HEK293T (cell line): ENCODE measurements around the gene FH.

Experiments used
- ELF4 ChIP-seq: fragments of 450-650 bp; IDR thresholded peaks from 2 replicates; pipeline ENCODE4 v1.6.1; 2017; ENCODE audit warnings: antibody characterized with exemption
- FOXA1 ChIP-seq: fragments of 450-650 bp; IDR thresholded peaks from 2 replicates; pipeline ENCODE4 v1.6.1; 2016; ENCODE audit warnings: mild to moderate bottlenecking
- FOXM1 ChIP-seq: fragments of 450-650 bp; IDR thresholded peaks from 2 replicates; pipeline ENCODE4 v1.6.1; 2017; ENCODE audit warnings: mild to moderate bottlenecking, borderline replicate concordance
- NFRKB ChIP-seq: fragments of 450-650 bp; IDR thresholded peaks from 2 replicates; pipeline ENCODE4 v1.6.1; 2016; ENCODE audit warnings: mild to moderate bottlenecking, moderate library complexity
- SP1 ChIP-seq: fragments of 450-650 bp; IDR thresholded peaks from 2 replicates; pipeline ENCODE4 v1.6.1; 2017
- SUZ12 ChIP-seq: fragments of 450-650 bp; IDR thresholded peaks from 2 replicates; pipeline ENCODE4 v1.6.1; 2016; ENCODE audit warnings: mild to moderate bottlenecking
- ZNF384 ChIP-seq: fragments of 450-650 bp; IDR thresholded peaks from 2 replicates; pipeline ENCODE4 v1.6.1; 2016

DNA sequence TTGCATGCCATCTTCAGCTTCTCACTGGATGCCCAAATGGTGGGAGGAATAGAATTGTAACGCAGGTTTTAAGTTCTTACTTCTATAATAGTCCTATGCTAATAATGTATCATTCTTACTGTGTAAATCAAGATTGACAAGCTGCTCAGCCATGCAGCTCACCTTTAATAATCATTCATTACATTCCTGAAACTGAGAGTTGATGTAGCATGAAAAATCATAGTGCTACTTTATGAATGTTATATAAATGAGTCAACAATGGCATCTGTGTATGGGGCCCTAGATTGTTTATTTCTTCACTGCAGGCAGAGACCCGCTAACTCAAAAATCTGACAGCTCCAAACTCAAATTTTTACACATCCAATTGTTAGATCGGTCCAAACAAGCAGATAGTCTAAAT, 34.4 kb downstream of the FH start:
- TF ChIP-seq FOXM1 (no peak), FOXA1 (no peak), ZNF384 (no peak), SUZ12 (no peak), NFRKB (no peak), ELF4 (no peak), SP1 (no peak)
